ENCODE results near the gene C11orf86.

DNA sequence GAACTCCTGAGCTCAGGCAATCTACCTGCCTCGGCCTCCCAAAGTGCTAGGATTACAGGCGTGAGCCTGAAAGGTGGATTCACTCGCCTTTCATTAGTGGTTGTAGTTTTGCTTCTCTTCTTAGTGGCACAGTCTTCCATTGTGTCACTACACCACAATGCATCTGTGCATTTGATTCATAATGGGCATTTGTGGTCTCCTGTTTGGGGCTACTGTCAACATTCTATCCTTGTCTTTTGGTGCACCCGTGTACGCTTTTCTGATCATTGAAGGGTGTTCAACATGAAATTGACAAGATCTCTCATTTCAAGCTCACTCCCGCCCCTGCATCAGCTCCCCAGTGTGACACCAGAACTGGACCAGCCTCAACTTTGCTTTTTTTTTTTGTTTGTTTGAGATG lies 45.8 kb downstream of the C11orf86 start:
- TF ChIP-seq CTCF (IDR thresholded peaks at IDR 0.05), result no peak
- TF ChIP-seq POLR2A (IDR thresholded peaks at IDR 0.05), result no peak
